Measurements from ENCODE around the gene IL10RB.

- TF ChIP-seq, protein P1, sequence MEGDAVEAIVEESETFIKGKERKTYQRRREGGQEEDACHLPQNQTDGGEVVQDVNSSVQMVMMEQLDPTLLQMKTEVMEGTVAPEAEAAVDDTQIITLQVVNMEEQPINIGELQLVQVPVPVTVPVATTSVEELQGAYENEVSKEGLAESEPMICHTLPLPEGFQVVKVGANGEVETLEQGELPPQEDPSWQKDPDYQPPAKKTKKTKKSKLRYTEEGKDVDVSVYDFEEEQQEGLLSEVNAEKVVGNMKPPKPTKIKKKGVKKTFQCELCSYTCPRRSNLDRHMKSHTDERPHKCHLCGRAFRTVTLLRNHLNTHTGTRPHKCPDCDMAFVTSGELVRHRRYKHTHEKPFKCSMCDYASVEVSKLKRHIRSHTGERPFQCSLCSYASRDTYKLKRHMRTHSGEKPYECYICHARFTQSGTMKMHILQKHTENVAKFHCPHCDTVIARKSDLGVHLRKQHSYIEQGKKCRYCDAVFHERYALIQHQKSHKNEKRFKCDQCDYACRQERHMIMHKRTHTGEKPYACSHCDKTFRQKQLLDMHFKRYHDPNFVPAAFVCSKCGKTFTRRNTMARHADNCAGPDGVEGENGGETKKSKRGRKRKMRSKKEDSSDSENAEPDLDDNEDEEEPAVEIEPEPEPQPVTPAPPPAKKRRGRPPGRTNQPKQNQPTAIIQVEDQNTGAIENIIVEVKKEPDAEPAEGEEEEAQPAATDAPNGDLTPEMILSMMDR (conservative IDR thresholded peaks at IDR 0.05 in 1 of 2, IDR thresholded peaks at IDR 0.05 in 1 of 2; ENCODE audit: extremely low read depth in 1 of 2, insufficient read depth in 1 of 2, low read depth in 1 of 2, low read length in 2 of 2): no peak
- TF ChIP-seq EZH2 (IDR thresholded peaks at IDR 0.05; ENCODE audit: borderline replicate concordance, low read length): no peak
Measured at GRCh38 chr21:33264561-33264960, 1.6 kb upstream of the IL10RB start.

Data from mammary epithelial cell (primary cell).